HEK293 (cell line): ENCODE measurements around the gene PCNX4.

ENCODE experiments used
- CTCF ChIA-PET: fragments of 350-600 bp; formaldehyde crosslinking; extraction: SDS; loops from one replicate; lab custom pipeline; 2021; ENCODE audit warnings: antibody characterized with exemption; lab: Yijun Ruan, JAX
- POLR2A ChIA-PET: fragments of 300-600 bp; formaldehyde crosslinking; extraction: SDS; loops from one replicate; lab custom pipeline; 2020; ENCODE audit warnings: antibody characterized with exemption, inconsistent platforms; lab: Yijun Ruan, JAX
- H3K27ac ChIP-seq: fragments of 200-500 bp; sonication (Bioruptor generic); 2 replicates; pipeline ENCODE4 v1.5.1; 2014; ENCODE audit warnings: low read depth, low read length, control low read depth, inconsistent platforms; ENCODE audit errors: extremely low read depth
- H3K36me3 ChIP-seq, 2 experiments: fragments of 200-500 bp in 1 of 2; sonication (Bioruptor generic) in 1 of 2; 1 replicate in 1 of 2; 2 replicates in 1 of 2; pipeline ENCODE4 v1.5.1; 2014 to 2017; ENCODE audit warnings: inconsistent platforms in 2 of 2, low read length in 2 of 2; ENCODE audit not compliant: control insufficient read depth in 2 of 2, insufficient read depth in 1 of 2
- H3K4me1 ChIP-seq: fragments of 200-500 bp; sonication (Bioruptor generic); 2 replicates; pipeline ENCODE4 v1.5.1; 2014; ENCODE audit warnings: mild to moderate bottlenecking, low read length, inconsistent platforms; ENCODE audit not compliant: control insufficient read depth, insufficient read depth
- H3K4me3 ChIP-seq: 2 replicates; pipeline ENCODE4 v1.5.1; 2011; ENCODE audit warnings: low read depth, mild to moderate bottlenecking, control low read depth, low read length, moderate library complexity
- H3K9me3 ChIP-seq: fragments of 200-500 bp; sonication (Bioruptor generic); 2 replicates; pipeline ENCODE4 v1.5.1; 2014; ENCODE audit warnings: low read depth, low read length, inconsistent platforms; ENCODE audit not compliant: control insufficient read depth, insufficient read depth
- EGR2 ChIP-seq: fragments of 450-650 bp; formaldehyde crosslinking; IDR thresholded peaks from 2 replicates; pipeline ENCODE4 v1.5.1; 2016; ENCODE audit warnings: low read depth, missing biosample characterization, missing genetic modification characterization
- GFI1B ChIP-seq: fragments of 450-650 bp; formaldehyde crosslinking; IDR thresholded peaks from 2 replicates; pipeline ENCODE4 v1.5.1; 2016; ENCODE audit warnings: missing biosample characterization, missing genetic modification characterization
- PBX3 ChIP-seq: sonication (generic); formaldehyde crosslinking; IDR thresholded peaks from 2 replicates; pipeline ENCODE4 v1.8.1; 2022; ENCODE audit warnings: mild to moderate bottlenecking, moderate library complexity, missing genetic modification reagents
- PRDM10 ChIP-seq: fragments of 450-650 bp; formaldehyde crosslinking; IDR thresholded peaks from 2 replicates; pipeline ENCODE4 v1.5.1; 2016; ENCODE audit warnings: missing biosample characterization, missing genetic modification characterization
- SCRT2 ChIP-seq: fragments of 450-650 bp; formaldehyde crosslinking; IDR thresholded peaks from 2 replicates; pipeline ENCODE4 v1.5.1; 2016; ENCODE audit warnings: missing biosample characterization, missing genetic modification characterization
- ZBTB44 ChIP-seq: fragments of 450-650 bp; IDR thresholded peaks from 2 replicates; pipeline ENCODE4 v1.5.1; 2018; ENCODE audit warnings: missing biosample characterization, mild to moderate bottlenecking, missing genetic modification characterization
- ZNF138 ChIP-seq: fragments of 450-650 bp; formaldehyde crosslinking; IDR thresholded peaks from 2 replicates; pipeline ENCODE4 v1.5.1; 2016; ENCODE audit warnings: missing biosample characterization, missing genetic modification characterization, borderline replicate concordance
- ZNF184 ChIP-seq: fragments of 450-650 bp; IDR thresholded peaks from 2 replicates; pipeline ENCODE4 v1.5.1; 2018; ENCODE audit warnings: missing biosample characterization, mild to moderate bottlenecking, missing genetic modification characterization
- ZNF221 ChIP-seq: fragments of 450-650 bp; formaldehyde crosslinking; IDR thresholded peaks from 2 replicates; pipeline ENCODE4 v1.5.1; 2017; ENCODE audit warnings: missing biosample characterization, missing genetic modification characterization, borderline replicate concordance
- ZNF302 ChIP-seq: fragments of 450-650 bp; formaldehyde crosslinking; IDR thresholded peaks from 2 replicates; pipeline ENCODE4 v1.5.1; 2016; ENCODE audit warnings: missing biosample characterization, missing genetic modification characterization, low read depth
- ZNF335 ChIP-seq: fragments of 450-650 bp; formaldehyde crosslinking; conservative IDR thresholded peaks from 2 replicates; pipeline ENCODE4 v1.5.1; 2016; ENCODE audit warnings: missing biosample characterization, missing genetic modification characterization
- ZNF518A ChIP-seq: fragments of 450-650 bp; formaldehyde crosslinking; conservative IDR thresholded peaks from 2 replicates; pipeline ENCODE4 v1.5.1; 2016; ENCODE audit warnings: low read depth, missing biosample characterization, missing genetic modification characterization
- ZNF561 ChIP-seq: fragments of 450-650 bp; IDR thresholded peaks from 2 replicates; pipeline ENCODE4 v1.5.1; 2018; ENCODE audit warnings: missing biosample characterization, missing genetic modification characterization, borderline replicate concordance
- ZNF76 ChIP-seq: fragments of 450-650 bp; formaldehyde crosslinking; IDR thresholded peaks from 2 replicates; pipeline ENCODE4; 2016; ENCODE audit warnings: low read depth, missing biosample characterization, missing genetic modification characterization, borderline replicate concordance

The PCNX4 gene

GRCh38 chr14:60184146-60184904, 92.6 kb downstream of the PCNX4 start (continued):
- TF ChIP-seq ZNF561 (tag by site-specific recombination) (no peak), ZNF518A (tag by site-specific recombination) (no peak), ZNF184 (tag by site-specific recombination) (no peak), ZNF302 (no peak), ZNF138 (tag by site-specific recombination) (no peak)

GRCh38 chr14:60184905-60185555, 93.3 kb downstream of the PCNX4 start:
- no peak overlapping the region for H3K4me3 ChIP-seq
- no peak overlapping the region for H3K27ac ChIP-seq
- TF ChIP-seq SCRT2 (tag by site-specific recombination) (0 out of 2 replicates have a peak, but pooled peaks have one; percentile 15), ZNF221 (tag by site-specific recombination) (no peak), ZNF335 (0 out of 2 replicates have a peak, but pooled peaks have one; percentile 24), GFI1B (no peak), PBX3 (CRISPR knock-in tag) (no peak), ZBTB44 (peak; percentile 38; the same call in 1 of the 2 replicates), PRDM10 (tag by site-specific recombination) (peak; percentile 87), EGR2 (no peak), ZNF76 (tag by site-specific recombination) (no peak)
- peaks cover under 1% of the 10 kb centered on the region; the same call in 1 of the 2 replicates for H3K4me1 ChIP-seq
- no peaks in the 10 kb centered on the region for H3K36me3 ChIP-seq
- ChIA-PET POLR2A (no interaction called here), CTCF (interaction anchor here (0.6 to 5.2 kb wide), 32 partner anchors 9 to 1057 kb away, joined by 3 to 73 read pairs (median 4); partner anchors contain the start of gene DHRS7)
- no peaks in the 10 kb centered on the region for H3K9me3 ChIP-seq
